PFSK-1 (cell line): Measurements from ENCODE around the gene GGT7.

Experiments
- POLR2AphosphoS5 ChIP-seq: IDR thresholded peaks from 2 replicates; pipeline ENCODE4 v1.6.1; 2012; ENCODE audit warnings: low read depth, mild to moderate bottlenecking, control low read depth, low read length, moderate library complexity
- REST ChIP-seq, 2 experiments: IDR thresholded peaks; 2 replicates each; pipeline versions ENCODE4 v1.6.1 to v1.8.0; 2011 to 2012; ENCODE audit warnings: low read depth in 2 of 2, low read length in 2 of 2, control low read depth in 1 of 2, inconsistent platforms in 1 of 2, mild to moderate bottlenecking in 1 of 2, moderate library complexity in 1 of 2; ENCODE audit not compliant: insufficient read depth in 1 of 2
- SIN3A ChIP-seq: IDR thresholded peaks from 2 replicates; pipeline ENCODE4 v1.6.1; 2012; ENCODE audit warnings: mild to moderate bottlenecking, low read length, moderate library complexity, borderline replicate concordance; ENCODE audit not compliant: insufficient read depth

- no peak for TF ChIP-seq REST (IDR thresholded peaks at IDR 0.05; ENCODE audit: insufficient read depth in 1 of 2, low read depth in 2 of 2, low read length in 2 of 2)
- TF ChIP-seq POLR2AphosphoS5: no peak
- no peak for TF ChIP-seq SIN3A
These were observed 13.3 kb downstream of the GGT7 start for GRCh38 chr20:34859367-34859766.
